GM12878 (cell line): ENCODE measurements around the gene GIMAP4. TPM values are rescaled to one million over a fixed set of nuclear protein-coding genes. Genes with fewer than 3 reads are reported as not detected.
A peak's percentile ranks its signal among the peaks of the same experiment; 100 is the strongest.
"Not testable (repeated sequence)": the region's sequence is repeated elsewhere in the genome, so short reads cannot be mapped to it uniquely, and the experiment has no call there.

ENCODE experiments used
- ATAC-seq: fragments of 200-7000 bp; cut with Tn5 transposase; 3 replicates; pipeline ENCODE4 v1.9.1; 2020; ENCODE audit warnings: mild to moderate bottlenecking, moderate library complexity
- BruUV-seq: library from RNA; stranded (reverse); fragments of 400-500 nt; replicated peaks from 2 replicates; lab custom pipeline; 2021; lab: Mats Ljungman, UMichigan
- CTCF ChIA-PET: fragments of 300-600 bp; sonication (Branson Sonifier 250); formaldehyde crosslinking; extraction: SDS; loops from one replicate; lab custom pipeline; 2021; ENCODE audit warnings: inconsistent platforms; lab: Yijun Ruan, JAX
- POLR2A ChIA-PET: fragments of 350-600 bp; formaldehyde crosslinking; extraction: SDS; loops from one replicate; lab custom pipeline; 2021; ENCODE audit warnings: inconsistent platforms; lab: Charles Lee
- RAD21 ChIA-PET: fragments of 300-600 bp; sonication (Branson Sonifier 250); formaldehyde crosslinking; loops from one replicate; lab custom pipeline; 2023; ENCODE audit warnings: antibody characterized with exemption; ENCODE audit not compliant: unreplicated experiment; lab: Charles Lee
- SMC1A ChIA-PET: fragments of 300-600 bp; sonication (Branson Sonifier 250); formaldehyde crosslinking; loops from one replicate; lab custom pipeline; 2023; ENCODE audit not compliant: unreplicated experiment, uncharacterized antibody; lab: Charles Lee
- DNase-seq: peaks from one replicate; pipeline ENCODE4 v3.0.0-alpha.2; 2011; ENCODE audit warnings: low read depth, low spot score
- FAIRE-seq: peaks from 3 replicates; lab custom pipeline; 2011; peaks lifted over from hg19 to GRCh38; lab: Jason Lieb, UNC
- H2AFZ ChIP-seq: 2 replicates; pipeline ENCODE4 v1.6.0; 2011; ENCODE audit warnings: low read depth, low read length, control low read depth; ENCODE audit not compliant: control insufficient read depth
- H3K27ac ChIP-seq: 2 replicates; pipeline ENCODE4 v1.5.1; 2011; ENCODE audit warnings: control low read depth; ENCODE audit not compliant: control insufficient read depth, insufficient read depth
- H3K27me3 ChIP-seq, 2 experiments: replicated peaks in 1 of 2; 2 replicates each; pipeline versions ENCODE4 v1.6.0 to v1.6.1; 2011; ENCODE audit warnings: low read length in 1 of 2; ENCODE audit not compliant: control insufficient read depth in 2 of 2, insufficient read depth in 2 of 2
- H3K36me3 ChIP-seq, 2 experiments: 2 replicates each; pipeline ENCODE4 v1.5.1; 2011; ENCODE audit warnings: low read length in 1 of 2; ENCODE audit not compliant: control insufficient read depth in 2 of 2, insufficient read depth in 2 of 2
- H3K4me1 ChIP-seq: 2 replicates; pipeline ENCODE4 v1.6.1; 2011; ENCODE audit warnings: mild to moderate bottlenecking, low read length, moderate library complexity, mixed read lengths; ENCODE audit not compliant: control insufficient read depth, insufficient read depth
- H3K4me2 ChIP-seq: 2 replicates; pipeline ENCODE4 v1.6.0; 2011; ENCODE audit warnings: control low read depth; ENCODE audit not compliant: control insufficient read depth, insufficient read depth
- H3K4me3 ChIP-seq: fragments of 200-600 bp; sonication (generic); 2 replicates; pipeline ENCODE4 v1.5.1; 2016
- H3K79me2 ChIP-seq: 2 replicates; pipeline ENCODE4 v1.6.0; 2011; ENCODE audit warnings: low read length; ENCODE audit not compliant: control insufficient read depth, insufficient read depth
- H3K9ac ChIP-seq: 2 replicates; pipeline ENCODE4 v1.8.0; 2011; ENCODE audit warnings: low read length, control low read depth, mixed read lengths; ENCODE audit not compliant: control insufficient read depth, insufficient read depth
- H3K9me3 ChIP-seq: replicated peaks from 3 replicates; pipeline ENCODE4 v1.5.1; 2011; ENCODE audit warnings: mild to moderate bottlenecking, low read length; ENCODE audit not compliant: control insufficient read depth, insufficient read depth
- H4K20me1 ChIP-seq: 2 replicates; pipeline ENCODE4 v1.6.0; 2011; ENCODE audit not compliant: control insufficient read depth, insufficient read depth
- BRCA1 ChIP-seq: IDR thresholded peaks from 2 replicates; pipeline ENCODE4 v1.6.1; 2011; ENCODE audit warnings: low read depth, low read length, improper control_type of control experiment
- CBX3 ChIP-seq: fragments of 200-600 bp; sonication (generic); IDR thresholded peaks from 2 replicates; pipeline ENCODE4 v1.6.1; 2016; ENCODE audit warnings: low read depth, borderline replicate concordance
- CHD2 ChIP-seq: IDR thresholded peaks from 2 replicates; pipeline ENCODE4 v1.6.1; 2011; ENCODE audit warnings: low read depth, low read length, improper control_type of control experiment, borderline replicate concordance
- MXI1 ChIP-seq: fragments of 150-350 bp; IDR thresholded peaks from 2 replicates; pipeline ENCODE4 v1.6.1; 2011; ENCODE audit warnings: low read depth, mild to moderate bottlenecking, inconsistent platforms, low read length, improper control_type of control experiment
- PAX5 ChIP-seq: IDR thresholded peaks from 2 replicates; pipeline ENCODE4 v1.6.1; 2011; ENCODE audit warnings: low read depth, low read length, borderline replicate concordance
- PBX3 ChIP-seq: IDR thresholded peaks from 2 replicates; pipeline ENCODE4 v1.6.1; 2011; ENCODE audit warnings: mild to moderate bottlenecking, low read depth, low read length, moderate library complexity; ENCODE audit not compliant: insufficient replicate concordance
- POLR2A ChIP-seq: IDR thresholded peaks from 2 replicates; pipeline ENCODE4 v1.6.1; 2011; ENCODE audit warnings: low read depth, mild to moderate bottlenecking, low read length
- PRDM15 ChIP-seq: fragments of 450-650 bp; formaldehyde crosslinking; IDR thresholded peaks from 2 replicates; pipeline ENCODE4 v1.4.0; 2020; ENCODE audit warnings: mild to moderate bottlenecking, moderate library complexity
- WGBS: methylation state at CpG from one replicate; pipeline ENCODE4 v1.1.6; 2016; ENCODE audit warnings: low lambda C conversion rate; ENCODE audit not compliant: insufficient replicate concordance, insufficient coverage; ENCODE audit errors: missing lambda C conversion rate; 5-methylcytosine and 5-hydroxymethylcytosine counted together
- in situ Hi-C: fragments of 300-500 bp; cut with MboI; formaldehyde crosslinking; loops from 9 replicates; pipeline ENCODE4 v1.14.3; 2018; ENCODE audit warnings: mixed read lengths
- intact Hi-C: fragments of 100-400 bp; cut with micrococcal nuclease; formaldehyde crosslinking; loops from one replicate; pipeline ENCODE4 v1.14.2; 2022; ENCODE audit not compliant: unreplicated experiment
- polyA plus RNA-seq, 11 experiments: library from polyadenylated mRNA; depleted of rRNA in 4 of 11; unstranded in 6 of 11; stranded (reverse) in 5 of 11; fragments of >200 nt; fragmentation: Nextera tagmentation in 4 of 11; fragmentation: Illumina TruSeq in 1 of 11; extraction: Ambion mirVana in 4 of 11; extraction: Trizol in 1 of 11; gene quantifications; 1 replicate in 1 of 11; 2 replicates in 10 of 11; pipeline versions ENCODE4 v1.2.1 to v1.2.3, GENCODE V29; 2011 to 2016; ENCODE audit warnings: inconsistent platforms in 2 of 11, missing spikeins in 2 of 11, low read depth in 1 of 11
- total RNA-seq, 4 experiments: library from RNA; depleted of rRNA in 3 of 4; stranded (reverse); fragments of >200 nt in 3 of 4; fragmentation: Illumina TruSeq in 1 of 4; extraction: Trizol in 1 of 4; gene quantifications; 2 replicates each; pipeline versions ENCODE4 v1.2.1 to v1.2.3, GENCODE V29; 2013 to 2021

GIMAP4 gene
- total and polyA plus RNA-seq, 10 of the 15 experiments (the other 5 are each of a cell fraction or from before 2014, with no cell fraction given): 0.06 to 1.5 (median 0.32) TPM; not detected in 1

GRCh38 chr7:150595361-150595760, 28.2 kb downstream of the GIMAP4 start:
- H3K27me3 ChIP-seq: no peaks in the 10 kb centered on the region
- H3K27ac ChIP-seq: no peak overlapping the region
- H2AFZ ChIP-seq: no peak overlapping the region
- peak; percentile 75 for FAIRE-seq
- ChIA-PET CTCF (no interaction called here), SMC1A (no interaction called here), RAD21 (no interaction called here), POLR2A (no interaction called here)
- H3K79me2 ChIP-seq: no peaks in the 10 kb centered on the region
- in situ Hi-C loops (no loop called here), intact Hi-C loops (no loop called here)
- H3K4me2 ChIP-seq: no peak overlapping the region
- H3K36me3 ChIP-seq: no peaks in the 10 kb centered on the region
- no peaks in the 10 kb centered on the region for H3K4me1 ChIP-seq
- TF ChIP-seq CHD2 (no peak), BRCA1 (no peak), MXI1 (no peak), CBX3 (no peak), POLR2A (no peak), PBX3 (no peak), PAX5 (no peak), PRDM15 (no peak)
- 63% methylated on average over 2 of the region's 2 CpGs for WGBS
- H3K9me3 ChIP-seq: peaks cover 9% of the 10 kb centered on the region
- no peak overlapping the region for H3K9ac ChIP-seq
- BruUV-seq: no TSS peak
- no peak for ATAC-seq
- no peaks in the 10 kb centered on the region for H4K20me1 ChIP-seq
- DNase-seq: no peak
- H3K4me3 ChIP-seq: no peak overlapping the region

- CTCF ChIA-PET, H3K27ac ChIP-seq, H4K20me1 ChIP-seq, ATAC-seq, H3K9me3 ChIP-seq, BruUV-seq, H3K4me2 ChIP-seq, H3K4me1 ChIP-seq, POLR2A ChIA-PET, H3K36me3 ChIP-seq, H3K9ac ChIP-seq, H3K79me2 ChIP-seq, SMC1A ChIA-PET, RAD21 ChIA-PET, DNase-seq, H3K4me3 ChIP-seq, FAIRE-seq, H2AFZ ChIP-seq, in situ Hi-C loops, intact Hi-C loops, H3K27me3 ChIP-seq: not testable (repeated sequence)
- 53% methylated on average over 2 of the region's 2 CpGs for WGBS
These were observed 36.4 kb downstream of the GIMAP4 start for GRCh38 chr7:150603600-150603999.
